CD14-positive monocyte (primary cell): ENCODE data around the gene ZFX. TPM values are rescaled to one million over a fixed set of nuclear protein-coding genes. Genes with fewer than 3 reads are reported as not detected.

Experiments used
- DNase-seq, 3 donors: peaks; one replicate each; pipeline ENCODE4 v3.0.0-alpha.2; 2011 to 2022
- H2AFZ ChIP-seq: 2 replicates; pipeline ENCODE4 v1.6.0; 2012; ENCODE audit warnings: mild to moderate bottlenecking, low read depth, low read length, inconsistent platforms; ENCODE audit not compliant: insufficient read depth, poor library complexity, severe bottlenecking
- H3K27ac ChIP-seq, 2 donors: 1 replicate in 1 of 2; 2 replicates in 1 of 2; pipeline ENCODE4 v1.5.1; 2012 to 2013; ENCODE audit warnings: low read length in 2 of 2, control low read depth in 1 of 2, inconsistent platforms in 1 of 2, low read depth in 1 of 2, mild to moderate bottlenecking in 1 of 2
- H3K27me3 ChIP-seq, 2 donors: one replicate each; pipeline versions ENCODE4 v1.6.0 to v1.6.1; 2011 to 2013; ENCODE audit warnings: low read length in 2 of 2; ENCODE audit not compliant: control insufficient read depth in 2 of 2, insufficient read depth in 2 of 2
- H3K36me3 ChIP-seq, 2 donors: replicated peaks in 1 of 2; 1 replicate in 1 of 2; 2 replicates in 1 of 2; pipeline versions ENCODE4 v1.5.1 to v1.6.1; 2012 to 2013; ENCODE audit warnings: low read length in 2 of 2, control low read depth in 1 of 2, inconsistent platforms in 1 of 2, mild to moderate bottlenecking in 1 of 2; ENCODE audit not compliant: insufficient read depth in 2 of 2, control insufficient read depth in 1 of 2
- H3K4me1 ChIP-seq, 2 donors: 1 replicate in 1 of 2; 2 replicates in 1 of 2; pipeline versions ENCODE4 v1.5.1 to v1.6.1; 2012 to 2013; ENCODE audit warnings: low read length in 2 of 2, control low read depth in 1 of 2, inconsistent platforms in 1 of 2, mild to moderate bottlenecking in 1 of 2, moderate library complexity in 1 of 2; ENCODE audit not compliant: insufficient read depth in 2 of 2, control insufficient read depth in 1 of 2
- H3K4me2 ChIP-seq: replicated peaks from 2 replicates; pipeline ENCODE3; 2012; ENCODE audit warnings: low read length, moderate library complexity, mild to moderate bottlenecking; ENCODE audit not compliant: poor library complexity, severe bottlenecking; ENCODE audit errors: extremely low read depth
- H3K4me3 ChIP-seq, 3 experiments: fragments of 200-600 bp in 1 of 3; sonication (generic) in 1 of 3; replicated peaks in 1 of 3; 1 replicate in 2 of 3; 2 replicates in 1 of 3; pipeline ENCODE4 v1.5.1; 2011 to 2013; ENCODE audit warnings: low read length in 3 of 3, mild to moderate bottlenecking in 3 of 3, control low read depth in 2 of 3, low read depth in 2 of 3, inconsistent platforms in 1 of 3, moderate library complexity in 1 of 3
- H3K79me2 ChIP-seq: 2 replicates; pipeline ENCODE4 v1.6.0; 2012; ENCODE audit warnings: mild to moderate bottlenecking, control low read depth, inconsistent platforms, low read length, moderate library complexity; ENCODE audit not compliant: insufficient read depth
- H3K9ac ChIP-seq: 2 replicates; pipeline ENCODE4 v1.6.0; 2017; ENCODE audit warnings: low read length, mild to moderate bottlenecking; ENCODE audit not compliant: insufficient read depth, poor library complexity, severe bottlenecking
- H3K9me3 ChIP-seq, 2 donors: replicated peaks in 1 of 2; 1 replicate in 1 of 2; 2 replicates in 1 of 2; pipeline versions ENCODE4 v1.5.1 to v1.6.1; 2012 to 2013; ENCODE audit warnings: low read length in 2 of 2, control low read depth in 1 of 2; ENCODE audit not compliant: control insufficient read depth in 1 of 2, insufficient read depth in 1 of 2
- H4K20me1 ChIP-seq: 2 replicates; pipeline ENCODE4 v1.6.0; 2012; ENCODE audit warnings: mild to moderate bottlenecking, low read length, control low read depth, moderate library complexity; ENCODE audit not compliant: insufficient read depth
- H3K27ac Mint-ChIP-seq, 7 donors: one replicate each; pipeline ENCODE4 v1.8.0; 2020; ENCODE audit warnings: mild to moderate bottlenecking in 7 of 7, mixed read lengths in 7 of 7, moderate library complexity in 6 of 7, inconsistent platforms in 2 of 7
- H3K27me3 Mint-ChIP-seq, 3 donors: one replicate each; pipeline ENCODE4 v1.8.0; 2021 to 2022; ENCODE audit warnings: low read depth in 3 of 3, mild to moderate bottlenecking in 3 of 3, mixed read lengths in 3 of 3, moderate library complexity in 3 of 3, inconsistent platforms in 1 of 3
- H3K36me3 Mint-ChIP-seq, 2 donors: one replicate each; pipeline ENCODE4 v1.8.0; 2020; ENCODE audit warnings: mixed read lengths in 2 of 2, inconsistent platforms in 1 of 2, mild to moderate bottlenecking in 1 of 2
- H3K4me1 Mint-ChIP-seq: one replicate; pipeline ENCODE4 v1.8.0; 2020; ENCODE audit warnings: mild to moderate bottlenecking, mixed read lengths
- H3K4me3 Mint-ChIP-seq, 2 donors: one replicate each; pipeline ENCODE4 v1.8.0; 2020; ENCODE audit warnings: mild to moderate bottlenecking in 2 of 2, mixed read lengths in 2 of 2, moderate library complexity in 1 of 2
- H3K9me3 Mint-ChIP-seq, 7 donors: one replicate each; pipeline ENCODE4 v1.8.0; 2020 to 2022; ENCODE audit warnings: mixed read lengths in 7 of 7, mild to moderate bottlenecking in 6 of 7, moderate library complexity in 6 of 7, inconsistent platforms in 2 of 7
- CTCF ChIP-seq: fragments of 200-600 bp; IDR thresholded peaks from one replicate; pipeline ENCODE4 v1.8.0; 2022; ENCODE audit warnings: antibody characterized with exemption, mild to moderate bottlenecking
- WGBS: methylation state at CpG from one replicate; pipeline ENCODE4 v1.1.5; 2013; ENCODE audit warnings: missing lambda C conversion rate; ENCODE audit not compliant: insufficient coverage; 5-methylcytosine and 5-hydroxymethylcytosine counted together
- intact Hi-C, 2 donors: fragments of 100-400 bp; cut with micrococcal nuclease; formaldehyde crosslinking; loops; one replicate each; pipeline versions ENCODE4 v1.15.0 to v1.15.1; 2023
- polyA plus RNA-seq, 3 donors: library from polyadenylated mRNA; depleted of rRNA in 1 of 3; unstranded in 2 of 3; stranded (reverse) in 1 of 3; fragments of 300-500 nt in 2 of 3; fragments of >200 nt in 1 of 3; fragmentation: Illumina TruSeq in 2 of 3; gene quantifications; 1 replicate in 2 of 3; 2 replicates in 1 of 3; pipeline ENCODE4 v1.2.3, GENCODE V29; 2012 to 2021

ZFX gene
- polyA plus RNA-seq, 3 donors = 22.3 to 31.1 (median 30.2) TPM

DNA sequence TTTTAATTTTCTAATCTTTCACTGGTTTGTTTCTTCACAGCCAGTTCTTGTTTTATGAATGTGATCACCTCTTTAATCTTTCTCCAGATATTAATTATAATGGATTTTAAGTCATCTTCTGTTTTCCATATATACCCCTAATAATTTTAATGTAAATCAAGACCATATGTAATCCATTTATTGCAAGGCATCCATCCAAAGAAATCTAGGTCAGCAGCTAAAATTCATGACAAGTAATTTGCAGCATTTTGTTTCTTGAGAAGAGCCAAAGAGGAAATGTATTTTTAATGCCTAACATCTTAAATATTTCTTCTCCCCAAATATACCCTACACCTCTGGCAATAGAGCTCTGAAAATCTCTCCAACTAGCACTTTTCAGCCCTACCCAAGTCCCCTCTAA is 83.3 kb downstream of the ZFX start:
- intact Hi-C loops = no loop called here
- H3K27me3 ChIP-seq = peaks cover 0 to 9% of the 10 kb centered on the region in 2 donors
- no peak overlapping the region for H2AFZ ChIP-seq
- H3K4me1 Mint-ChIP-seq = no peaks in the 10 kb centered on the region
- H3K79me2 ChIP-seq = no peaks in the 10 kb centered on the region
- no peak overlapping the region for H3K4me3 Mint-ChIP-seq
- peaks cover 1 to 24% (median 1%) of the 10 kb centered on the region in 3 donors for H3K27me3 Mint-ChIP-seq
- no peaks in the 10 kb centered on the region for H3K9me3 Mint-ChIP-seq
- no peak overlapping the region for H3K27ac ChIP-seq
- TF ChIP-seq CTCF = no peak
- no peaks in the 10 kb centered on the region for H3K36me3 Mint-ChIP-seq
- no peak for DNase-seq
- no peak overlapping the region for H3K9ac ChIP-seq
- no peak overlapping the region for H3K4me3 ChIP-seq
- H4K20me1 ChIP-seq = no peaks in the 10 kb centered on the region
- no peaks in the 10 kb centered on the region for H3K4me1 ChIP-seq
- H3K27ac Mint-ChIP-seq = no peak overlapping the region
- H3K9me3 ChIP-seq = no peaks in the 10 kb centered on the region
- H3K4me2 ChIP-seq = no peak overlapping the region
- H3K36me3 ChIP-seq = no peaks in the 10 kb centered on the region

DNA sequence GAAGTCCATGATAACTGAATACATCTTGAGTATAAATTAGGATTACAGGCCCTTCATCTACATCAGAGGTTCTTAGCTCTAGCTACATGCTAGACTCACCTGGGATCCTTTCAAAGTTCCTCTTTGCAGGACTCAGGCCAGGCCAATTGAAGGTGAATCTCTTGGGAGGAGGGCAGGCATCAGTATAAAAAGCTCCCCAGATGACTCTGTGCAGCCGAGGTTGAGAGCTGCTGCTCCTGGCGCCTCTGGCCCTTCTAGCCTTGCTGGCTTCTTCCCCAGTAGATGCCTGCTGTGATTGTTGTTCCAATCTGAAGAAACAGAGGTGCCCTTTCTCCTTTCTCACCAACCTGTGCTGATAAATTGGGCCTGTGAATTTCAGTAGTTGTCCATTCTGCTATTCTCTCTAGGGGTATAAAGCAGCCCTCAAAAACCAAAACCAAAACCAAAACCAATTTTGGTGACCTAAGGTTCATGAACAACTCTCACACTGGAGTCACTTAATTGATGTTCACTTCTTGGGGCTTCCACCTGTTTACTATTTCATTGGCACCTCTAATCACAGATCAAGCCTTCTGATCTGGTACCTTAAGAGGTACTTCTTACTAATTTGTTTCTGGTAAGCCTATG is 85.7 kb downstream of the ZFX start:
- H3K27ac Mint-ChIP-seq = no peak overlapping the region
- H3K9me3 Mint-ChIP-seq = no peaks in the 10 kb centered on the region
- Histone ChIP-seq H2AFZ (no peak overlapping the region), H3K27me3 (peaks cover 0 to 9% of the 10 kb centered on the region in 2 donors), H3K9ac (no peak overlapping the region), H3K4me2 (no peak overlapping the region), H3K36me3 (no peaks in the 10 kb centered on the region), H3K27ac (no peak overlapping the region), H4K20me1 (no peaks in the 10 kb centered on the region), H3K4me1 (no peaks in the 10 kb centered on the region), H3K79me2 (no peaks in the 10 kb centered on the region), H3K4me3 (no peak overlapping the region), H3K9me3 (no peaks in the 10 kb centered on the region)
- no peak for DNase-seq
- no peak overlapping the region for H3K4me3 Mint-ChIP-seq
- H3K27me3 Mint-ChIP-seq = peaks cover 0 to 19% (median 1%) of the 10 kb centered on the region in 3 donors
- intact Hi-C loops = no loop called here
- H3K4me1 Mint-ChIP-seq = no peaks in the 10 kb centered on the region
- TF ChIP-seq CTCF = no peak
- no peaks in the 10 kb centered on the region for H3K36me3 Mint-ChIP-seq
- no CpG with 5 or more reads among the region's 2 CpGs for WGBS
